GM21619 (cell line): Measurements from ENCODE around the gene SFMBT2.
"Not testable (repeated sequence)": the region's sequence is repeated elsewhere in the genome, so short reads cannot be mapped to it uniquely, and the experiment has no call there.

Experiments
- ATAC-seq: cut with Tn5 transposase; IDR thresholded peaks from one replicate; pipeline ENCODE4 v1.9.1; 2021; ENCODE audit not compliant: unreplicated experiment

Gene SFMBT2

GRCh38 chr10:7192831-7193361 is 217.9 kb downstream of the SFMBT2 start:
- ATAC-seq = no peak

GRCh38 chr10:7192061-7192460 is 218.8 kb downstream of the SFMBT2 start:
- no peak for ATAC-seq

GRCh38 chr10:7190772-7191171 is 220.1 kb downstream of the SFMBT2 start:
- not testable (repeated sequence) for ATAC-seq

- no peak for ATAC-seq
These were observed 220.9 kb downstream of the SFMBT2 start for GRCh38 chr10:7189909-7190308.

GRCh38 chr10:7188456-7189050 is 222.3 kb downstream of the SFMBT2 start:
- no peak for ATAC-seq

- ATAC-seq = no peak
These were observed 224.3 kb downstream of the SFMBT2 start for GRCh38 chr10:7186387-7187018.

GRCh38 chr10:7185367-7185690 is 225.5 kb downstream of the SFMBT2 start:
- no peak for ATAC-seq

GRCh38 chr10:7184660-7185366 is 226.0 kb downstream of the SFMBT2 start:
- peak; percentile 70 for ATAC-seq

GRCh38 chr10:7184116-7184515 is 226.7 kb downstream of the SFMBT2 start:
- not testable (repeated sequence) for ATAC-seq

GRCh38 chr10:7182327-7182726 is 228.5 kb downstream of the SFMBT2 start:
- ATAC-seq = not testable (repeated sequence)

- no peak for ATAC-seq
These were observed 229.4 kb downstream of the SFMBT2 start for GRCh38 chr10:7181420-7181819.

- ATAC-seq = no peak
These were observed 231.3 kb downstream of the SFMBT2 start for GRCh38 chr10:7179536-7179935.

GRCh38 chr10:7173948-7174347 is 236.9 kb downstream of the SFMBT2 start:
- ATAC-seq = no peak

- ATAC-seq = no peak
These were observed 239.0 kb downstream of the SFMBT2 start for GRCh38 chr10:7171825-7172224.

GRCh38 chr10:7170626-7171322 is 240.1 kb downstream of the SFMBT2 start:
- ATAC-seq = no peak

- no peak for ATAC-seq
These were observed 242.4 kb downstream of the SFMBT2 start for GRCh38 chr10:7168414-7168813.

- no peak for ATAC-seq
These were observed 245.2 kb downstream of the SFMBT2 start for GRCh38 chr10:7165500-7166177.

GRCh38 chr10:7164955-7165354 is 245.9 kb downstream of the SFMBT2 start:
- ATAC-seq = no peak

- no peak for ATAC-seq
These were observed 248.5 kb downstream of the SFMBT2 start for GRCh38 chr10:7162331-7162730.

GRCh38 chr10:7161484-7162250 is 249.2 kb downstream of the SFMBT2 start:
- ATAC-seq = no peak
